Hepatocyte (in vitro differentiated cells): ENCODE measurements around the gene MRPL41. TPM values are rescaled to one million over a fixed set of nuclear protein-coding genes. Genes with fewer than 3 reads are reported as not detected.

Experiments used
- DNase-seq: peaks from one replicate; pipeline ENCODE4 v3.0.0-alpha.2; 2016; ENCODE audit warnings: low spot score
- H2AFZ ChIP-seq: fragments of 200-600 bp; sonication (generic); 2 replicates; pipeline ENCODE4 v1.6.0; 2016; ENCODE audit warnings: antibody characterized with exemption, mild to moderate bottlenecking
- H3K27ac ChIP-seq: fragments of 200-600 bp; sonication (generic); 2 replicates; pipeline ENCODE4 v1.5.1; 2016; ENCODE audit warnings: mild to moderate bottlenecking
- H3K27me3 ChIP-seq: fragments of 200-600 bp; sonication (generic); 2 replicates; pipeline ENCODE4 v1.6.1; 2016
- H3K36me3 ChIP-seq: fragments of 200-600 bp; sonication (generic); replicated peaks from 2 replicates; pipeline ENCODE4 v1.5.1; 2016; ENCODE audit warnings: low read depth; ENCODE audit not compliant: insufficient read depth
- H3K4me1 ChIP-seq: fragments of 200-600 bp; sonication (generic); 2 replicates; pipeline ENCODE4 v1.5.1; 2016; ENCODE audit warnings: mild to moderate bottlenecking, moderate library complexity; ENCODE audit not compliant: insufficient read depth
- H3K4me2 ChIP-seq: fragments of 200-600 bp; sonication (generic); 2 replicates; pipeline ENCODE4 v1.6.0; 2016
- H3K4me3 ChIP-seq: fragments of 200-600 bp; sonication (generic); 2 replicates; pipeline ENCODE4 v1.5.1; 2016; ENCODE audit warnings: mild to moderate bottlenecking
- H3K79me2 ChIP-seq: fragments of 200-600 bp; sonication (generic); 2 replicates; pipeline ENCODE4 v1.6.0; 2017; ENCODE audit warnings: mild to moderate bottlenecking
- H3K9me2 ChIP-seq: fragments of 200-600 bp; sonication (generic); replicated peaks from 2 replicates; pipeline ENCODE4 v1.6.0; 2017; ENCODE audit warnings: mild to moderate bottlenecking; ENCODE audit not compliant: insufficient read depth
- H3K9me3 ChIP-seq: fragments of 200-600 bp; sonication (generic); 2 replicates; pipeline ENCODE4 v1.5.1; 2016; ENCODE audit warnings: low read depth, mild to moderate bottlenecking
- H4K20me1 ChIP-seq: fragments of 200-600 bp; sonication (generic); 2 replicates; pipeline ENCODE4 v1.6.0; 2016; ENCODE audit warnings: mild to moderate bottlenecking; ENCODE audit not compliant: insufficient read depth, poor library complexity, severe bottlenecking
- CTCF ChIP-seq: fragments of 200-600 bp; sonication (generic); IDR thresholded peaks from 2 replicates; pipeline ENCODE4 v1.5.1; 2016; ENCODE audit warnings: antibody characterized with exemption, mild to moderate bottlenecking; ENCODE audit not compliant: poor library complexity
- EZH2 ChIP-seq: fragments of 200-600 bp; sonication (generic); IDR thresholded peaks from 2 replicates; pipeline ENCODE4 v1.6.1; 2016; ENCODE audit warnings: antibody characterized with exemption, mild to moderate bottlenecking, borderline replicate concordance
- EZH2phosphoT487 ChIP-seq: fragments of 200-600 bp; sonication (generic); IDR thresholded peaks from one replicate; pipeline ENCODE4 v1.6.1; 2018; ENCODE audit warnings: antibody characterized with exemption, mild to moderate bottlenecking, low read depth, moderate library complexity; ENCODE audit not compliant: unreplicated experiment, severe bottlenecking
- WGBS: methylation state at CpG from one replicate; pipeline ENCODE4 v1.1.6; 2016; ENCODE audit warnings: low lambda C conversion rate; ENCODE audit errors: missing lambda C conversion rate; 5-methylcytosine and 5-hydroxymethylcytosine counted together
- polyA plus RNA-seq: library from polyadenylated mRNA; unstranded; fragments of >200 nt; fragmentation: Nextera tagmentation; extraction: Ambion mirVana; gene quantifications from 2 replicates; pipeline ENCODE4 v1.2.1, GENCODE V29; 2016
- total RNA-seq: library from RNA; depleted of rRNA; stranded (reverse); fragments of >200 nt; gene quantifications from 2 replicates; pipeline ENCODE4 v1.2.3, GENCODE V29; 2014

The MRPL41 gene
- total and polyA plus RNA-seq, 2 experiments from 2014 or later, result 36.6 to 86.0 TPM

- no peaks in the 10 kb centered on the region for H3K27me3 ChIP-seq
- 97% methylated on average over 14 of the region's 14 CpGs for WGBS
- H3K9me2 ChIP-seq, result no peaks in the 10 kb centered on the region
- H2AFZ ChIP-seq, result no peak overlapping the region
- no peaks in the 10 kb centered on the region for H3K9me3 ChIP-seq
- no peaks in the 10 kb centered on the region for H3K36me3 ChIP-seq
- H3K79me2 ChIP-seq, result peaks cover 31% of the 10 kb centered on the region
- no peak overlapping the region for H3K4me3 ChIP-seq
- no peak overlapping the region for H3K27ac ChIP-seq
- peaks cover 7% of the 10 kb centered on the region for H3K4me1 ChIP-seq
- no peak overlapping the region for H3K4me2 ChIP-seq
- no peak for TF ChIP-seq EZH2
- no peak for TF ChIP-seq EZH2phosphoT487
- no peak for TF ChIP-seq CTCF
- peaks cover 10% of the 10 kb centered on the region for H4K20me1 ChIP-seq
- DNase-seq, result no peak
These were observed 35.2 kb downstream of the MRPL41 start for GRCh38 chr9:137586854-137587253.

GRCh38 chr9:137588311-137588710, 36.6 kb downstream of the MRPL41 start:
- Histone ChIP-seq H3K27me3 (no peaks in the 10 kb centered on the region), H3K79me2 (peaks cover 31% of the 10 kb centered on the region), H4K20me1 (peaks cover 10% of the 10 kb centered on the region), H3K9me2 (no peaks in the 10 kb centered on the region), H3K9me3 (no peaks in the 10 kb centered on the region), H2AFZ (no peak overlapping the region), H3K27ac (no peak overlapping the region), H3K4me3 (no peak overlapping the region), H3K36me3 (no peaks in the 10 kb centered on the region), H3K4me1 (peaks cover 7% of the 10 kb centered on the region), H3K4me2 (peak overlapping the region; percentile 98)
- WGBS, result 90% methylated on average over 13 of the region's 13 CpGs
- TF ChIP-seq CTCF (no peak), EZH2phosphoT487 (no peak), EZH2 (no peak)
- DNase-seq, result no peak

GRCh38 chr9:137588891-137589290, 37.2 kb downstream of the MRPL41 start:
- peak overlapping the region; percentile 98 for H3K4me2 ChIP-seq
- H3K9me3 ChIP-seq, result no peaks in the 10 kb centered on the region
- no peak for TF ChIP-seq CTCF
- no peak for TF ChIP-seq EZH2
- no peak for TF ChIP-seq EZH2phosphoT487
- H3K27ac ChIP-seq, result no peak overlapping the region
- peak overlapping the region; percentile 72 for H3K4me3 ChIP-seq
- peaks cover 7% of the 10 kb centered on the region for H3K4me1 ChIP-seq
- no peak for DNase-seq
- 61% methylated on average over 6 of the region's 6 CpGs for WGBS
- no peaks in the 10 kb centered on the region for H3K27me3 ChIP-seq
- H2AFZ ChIP-seq, result no peak overlapping the region
- peaks cover 10% of the 10 kb centered on the region for H4K20me1 ChIP-seq
- H3K9me2 ChIP-seq, result no peaks in the 10 kb centered on the region
- H3K36me3 ChIP-seq, result no peaks in the 10 kb centered on the region
- H3K79me2 ChIP-seq, result peaks cover 31% of the 10 kb centered on the region
